ENCODE measurements around the gene ST6GALNAC4. TPM values are rescaled to one million over a fixed set of nuclear protein-coding genes. Genes with fewer than 3 reads are reported as not detected.

Gene ST6GALNAC4
- total RNA-seq, 1 experiment from 2014 or later = 38.0 TPM

DNA sequence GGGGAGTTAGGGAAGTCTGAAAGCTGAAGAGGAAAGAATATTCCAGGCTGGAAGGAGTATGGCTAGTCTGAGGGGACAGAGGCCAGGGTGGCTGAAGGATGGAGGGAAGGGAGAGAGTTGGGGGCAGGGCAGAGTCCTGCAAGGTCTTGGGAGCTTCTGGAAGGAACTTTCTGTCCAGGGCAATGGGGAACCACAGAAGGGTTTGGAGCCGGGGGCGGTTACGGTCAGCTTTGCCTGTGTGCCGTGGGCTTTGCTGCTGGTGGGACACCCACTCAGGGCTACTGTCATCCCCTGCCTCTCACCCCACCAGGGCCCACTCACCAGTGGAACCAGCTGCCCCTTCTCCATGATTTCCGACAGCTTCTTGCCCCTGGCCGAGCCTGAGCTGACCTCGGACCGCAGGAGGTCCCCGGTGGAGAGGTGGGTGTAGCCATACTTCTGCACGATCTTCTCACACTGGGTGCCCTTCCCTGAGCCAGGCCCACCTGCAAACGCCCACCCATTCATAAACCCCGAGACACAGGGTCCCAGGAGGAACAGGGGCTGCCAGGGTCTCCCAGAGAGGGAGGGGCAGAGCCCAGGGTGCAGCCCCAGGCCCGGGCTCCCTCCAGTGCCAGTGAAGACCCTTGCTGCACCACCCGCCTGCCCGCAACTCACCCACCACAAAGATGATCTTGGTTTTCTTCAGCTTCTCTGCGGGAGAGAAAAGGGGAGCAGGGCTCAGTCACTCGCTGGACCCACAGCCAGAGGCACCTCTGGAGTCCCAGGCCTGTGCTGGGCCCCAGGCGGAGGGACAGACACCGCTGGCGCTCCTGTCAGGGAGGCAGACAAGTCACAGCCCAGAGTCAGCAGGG lies 44.2 kb downstream of the ST6GALNAC4 start:
- H3K4me1 ChIP-seq (ENCODE audit: control insufficient read depth, insufficient read depth, low read length) = peaks cover 22% of the 10 kb centered on the region; the same call in 1 of the 2 replicates
- in situ Hi-C loops (cut with HindIII; ENCODE audit: low pct_unique_long_range_greater_than_20kb, low sequenced_read_pairs) = no loop called here
- CTCF ChIA-PET = no interaction called here
- intact Hi-C loops (cut with micrococcal nuclease; ENCODE audit: unreplicated experiment) = loop anchor here (10.0 kb wide), 1 partner anchor 68 kb away; the partner anchor contains the start of gene FPGS
- H3K27me3 ChIP-seq (ENCODE audit: control insufficient read depth, insufficient read depth, low read length) = no peaks in the 10 kb centered on the region
- no peak overlapping the region for H3K27ac ChIP-seq (ENCODE audit: low read length)
- BruUV-seq (replicated peaks) = no TSS peak
- H3K4me3 ChIP-seq (ENCODE audit: low read depth in 2 of 2, low read length in 2 of 2) = no peak overlapping the region
- TF ChIP-seq, protein P1, sequence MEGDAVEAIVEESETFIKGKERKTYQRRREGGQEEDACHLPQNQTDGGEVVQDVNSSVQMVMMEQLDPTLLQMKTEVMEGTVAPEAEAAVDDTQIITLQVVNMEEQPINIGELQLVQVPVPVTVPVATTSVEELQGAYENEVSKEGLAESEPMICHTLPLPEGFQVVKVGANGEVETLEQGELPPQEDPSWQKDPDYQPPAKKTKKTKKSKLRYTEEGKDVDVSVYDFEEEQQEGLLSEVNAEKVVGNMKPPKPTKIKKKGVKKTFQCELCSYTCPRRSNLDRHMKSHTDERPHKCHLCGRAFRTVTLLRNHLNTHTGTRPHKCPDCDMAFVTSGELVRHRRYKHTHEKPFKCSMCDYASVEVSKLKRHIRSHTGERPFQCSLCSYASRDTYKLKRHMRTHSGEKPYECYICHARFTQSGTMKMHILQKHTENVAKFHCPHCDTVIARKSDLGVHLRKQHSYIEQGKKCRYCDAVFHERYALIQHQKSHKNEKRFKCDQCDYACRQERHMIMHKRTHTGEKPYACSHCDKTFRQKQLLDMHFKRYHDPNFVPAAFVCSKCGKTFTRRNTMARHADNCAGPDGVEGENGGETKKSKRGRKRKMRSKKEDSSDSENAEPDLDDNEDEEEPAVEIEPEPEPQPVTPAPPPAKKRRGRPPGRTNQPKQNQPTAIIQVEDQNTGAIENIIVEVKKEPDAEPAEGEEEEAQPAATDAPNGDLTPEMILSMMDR (IDR thresholded peaks at IDR 0.05) = no peak
- no peaks in the 10 kb centered on the region for H3K9me3 ChIP-seq (ENCODE audit: control insufficient read depth, insufficient read depth, low read depth, low read length)
- no peak for DNase-seq (ENCODE audit: low read depth, low spot score)
- H3K36me3 ChIP-seq (ENCODE audit: control insufficient read depth, insufficient read depth, low read length) = no peaks in the 10 kb centered on the region
- POLR2A ChIA-PET = no interaction called here
- ATAC-seq = no peak

DNA sequence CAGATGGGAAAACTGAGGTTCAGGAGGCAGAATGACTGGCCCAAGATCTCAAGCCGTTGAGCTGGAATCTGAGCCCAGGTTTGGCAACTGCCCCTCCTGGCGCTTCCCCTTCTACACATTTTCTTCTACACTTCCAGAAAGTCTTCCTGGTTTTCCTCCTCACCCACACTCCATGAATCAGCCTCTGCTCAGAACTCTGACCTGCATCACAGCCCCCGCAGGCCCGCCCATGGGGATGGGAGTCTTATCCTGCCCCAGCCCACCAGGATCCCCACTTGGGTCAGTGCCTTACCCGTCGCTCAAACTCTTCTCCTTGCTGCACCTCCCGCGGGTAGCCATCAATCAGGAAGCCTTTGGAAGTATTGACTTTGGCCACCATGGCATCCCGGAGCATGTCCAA lies 45.3 kb downstream of the ST6GALNAC4 start:
- CTCF ChIA-PET = no interaction called here

More for the DNA sequence above, 45.3 kb downstream of the ST6GALNAC4 start:
- intact Hi-C loops (cut with micrococcal nuclease; ENCODE audit: unreplicated experiment) = loop anchor here (10.0 kb wide), 1 partner anchor 67 kb away; the partner anchor contains the start of gene FPGS
- Histone ChIP-seq H3K36me3 (ENCODE audit: control insufficient read depth, insufficient read depth, low read length) (no peaks in the 10 kb centered on the region), H3K27ac (ENCODE audit: low read length) (no peak overlapping the region), H3K4me3 (ENCODE audit: low read depth in 2 of 2, low read length in 2 of 2) (no peak overlapping the region), H3K27me3 (ENCODE audit: control insufficient read depth, insufficient read depth, low read length) (no peaks in the 10 kb centered on the region), H3K9me3 (ENCODE audit: control insufficient read depth, insufficient read depth, low read depth, low read length) (no peaks in the 10 kb centered on the region), H3K4me1 (ENCODE audit: control insufficient read depth, insufficient read depth, low read length) (peaks cover 18% of the 10 kb centered on the region; the same call in 1 of the 2 replicates)
- TF ChIP-seq TCF7L2 (IDR thresholded peaks at IDR 0.05; ENCODE audit: low read depth, low read length) (no peak), SIN3A (IDR thresholded peaks at IDR 0.05; ENCODE audit: borderline replicate concordance, insufficient read depth, low read depth, low read length) (no peak), POLR2AphosphoS5 (IDR thresholded peaks at IDR 0.05; ENCODE audit: low read depth, low read length) (no peak)
- TF ChIP-seq, protein P2, sequence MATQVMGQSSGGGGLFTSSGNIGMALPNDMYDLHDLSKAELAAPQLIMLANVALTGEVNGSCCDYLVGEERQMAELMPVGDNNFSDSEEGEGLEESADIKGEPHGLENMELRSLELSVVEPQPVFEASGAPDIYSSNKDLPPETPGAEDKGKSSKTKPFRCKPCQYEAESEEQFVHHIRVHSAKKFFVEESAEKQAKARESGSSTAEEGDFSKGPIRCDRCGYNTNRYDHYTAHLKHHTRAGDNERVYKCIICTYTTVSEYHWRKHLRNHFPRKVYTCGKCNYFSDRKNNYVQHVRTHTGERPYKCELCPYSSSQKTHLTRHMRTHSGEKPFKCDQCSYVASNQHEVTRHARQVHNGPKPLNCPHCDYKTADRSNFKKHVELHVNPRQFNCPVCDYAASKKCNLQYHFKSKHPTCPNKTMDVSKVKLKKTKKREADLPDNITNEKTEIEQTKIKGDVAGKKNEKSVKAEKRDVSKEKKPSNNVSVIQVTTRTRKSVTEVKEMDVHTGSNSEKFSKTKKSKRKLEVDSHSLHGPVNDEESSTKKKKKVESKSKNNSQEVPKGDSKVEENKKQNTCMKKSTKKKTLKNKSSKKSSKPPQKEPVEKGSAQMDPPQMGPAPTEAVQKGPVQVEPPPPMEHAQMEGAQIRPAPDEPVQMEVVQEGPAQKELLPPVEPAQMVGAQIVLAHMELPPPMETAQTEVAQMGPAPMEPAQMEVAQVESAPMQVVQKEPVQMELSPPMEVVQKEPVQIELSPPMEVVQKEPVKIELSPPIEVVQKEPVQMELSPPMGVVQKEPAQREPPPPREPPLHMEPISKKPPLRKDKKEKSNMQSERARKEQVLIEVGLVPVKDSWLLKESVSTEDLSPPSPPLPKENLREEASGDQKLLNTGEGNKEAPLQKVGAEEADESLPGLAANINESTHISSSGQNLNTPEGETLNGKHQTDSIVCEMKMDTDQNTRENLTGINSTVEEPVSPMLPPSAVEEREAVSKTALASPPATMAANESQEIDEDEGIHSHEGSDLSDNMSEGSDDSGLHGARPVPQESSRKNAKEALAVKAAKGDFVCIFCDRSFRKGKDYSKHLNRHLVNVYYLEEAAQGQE (IDR thresholded peaks at IDR 0.05; ENCODE audit: insufficient read depth in 1 of 2, low read depth in 2 of 2, low read length in 1 of 2) = no peak
- TF ChIP-seq, protein P1 (IDR thresholded peaks at IDR 0.05) = no peak
- BruUV-seq (replicated peaks) = no TSS peak
- ATAC-seq = no peak
- no peak for DNase-seq (ENCODE audit: low read depth, low spot score)
- in situ Hi-C loops (cut with HindIII; ENCODE audit: low pct_unique_long_range_greater_than_20kb, low sequenced_read_pairs) = no loop called here
- POLR2A ChIA-PET = no interaction called here

Data from Panc1 (cell line).